ENCODE results near the gene LARP1.
"Not testable (repeated sequence)": the region's sequence is repeated elsewhere in the genome, so short reads cannot be mapped to it uniquely, and the experiment has no call there.

The LARP1 gene

GRCh38 chr5:154743812-154744211, 11.4 kb upstream of the LARP1 start:
- no peak for DNase-seq (ENCODE audit: low spot score)
- H3K27ac ChIP-seq = no peak overlapping the region
- ChIA-PET POLR2A (ENCODE audit: low non-redundant PET) (no interaction called here), CTCF (no interaction called here)
- TF ChIP-seq CTCF (conservative IDR thresholded peaks at IDR 0.05; ENCODE audit: low read depth) = no peak

- no peak for TF ChIP-seq CTCF (conservative IDR thresholded peaks at IDR 0.05; ENCODE audit: low read depth)
- ChIA-PET POLR2A (ENCODE audit: low non-redundant PET) (no interaction called here), CTCF (no interaction called here)
- no peak overlapping the region for H3K27ac ChIP-seq
- DNase-seq (ENCODE audit: low spot score) = no peak
These were observed 9.8 kb upstream of the LARP1 start for GRCh38 chr5:154745349-154745748.

- no peak for TF ChIP-seq CTCF (conservative IDR thresholded peaks at IDR 0.05; ENCODE audit: low read depth)
- POLR2A ChIA-PET (ENCODE audit: low non-redundant PET) = no interaction called here
- CTCF ChIA-PET = no interaction called here
- no peak for DNase-seq (ENCODE audit: low spot score)
- H3K27ac ChIP-seq = no peak overlapping the region
These were observed 5.7 kb upstream of the LARP1 start for GRCh38 chr5:154749491-154749890.

GRCh38 chr5:154750641-154751040, 4.5 kb upstream of the LARP1 start:
- POLR2A ChIA-PET (ENCODE audit: low non-redundant PET); CTCF ChIA-PET; H3K27ac ChIP-seq; DNase-seq (ENCODE audit: low spot score): not testable (repeated sequence)

GRCh38 chr5:154751854-154752253, 3.3 kb upstream of the LARP1 start:
- ChIA-PET CTCF (interaction anchor here (1.5 kb wide), 1 partner anchor 101 kb away, joined by 3 read pairs; no protein-coding TSS in a partner anchor), POLR2A (ENCODE audit: low non-redundant PET) (no interaction called here)
- no peak overlapping the region for H3K27ac ChIP-seq
- no peak for DNase-seq (ENCODE audit: low spot score)
- no peak for TF ChIP-seq CTCF (conservative IDR thresholded peaks at IDR 0.05; ENCODE audit: low read depth)

- TF ChIP-seq CTCF (conservative IDR thresholded peaks at IDR 0.05; ENCODE audit: low read depth) = no peak
- ChIA-PET CTCF (no interaction called here), POLR2A (ENCODE audit: low non-redundant PET) (interaction anchor here (0.6 kb wide), 2 partner anchors 14 to 127 kb away, joined by 3 to 6 read pairs; no protein-coding TSS in a partner anchor)
- peak; percentile 49 for DNase-seq (ENCODE audit: low spot score)
- peak overlapping the region; percentile 87 for H3K27ac ChIP-seq
These were observed 1.4 kb upstream of the LARP1 start for GRCh38 chr5:154753792-154754191.

GRCh38 chr5:154754460-154755360, 467 bp upstream of the LARP1 start:
- CTCF ChIA-PET = no interaction called here
- peak overlapping the region; percentile 87 for H3K27ac ChIP-seq
- POLR2A ChIA-PET (ENCODE audit: low non-redundant PET) = no interaction called here
- peak; percentile 67 for TF ChIP-seq CTCF (conservative IDR thresholded peaks at IDR 0.05; ENCODE audit: low read depth)
- DNase-seq (ENCODE audit: low spot score) = peak; percentile 100
